ENCODE measurements around the gene CSNK1E. TPM values are rescaled to one million over a fixed set of nuclear protein-coding genes. Genes with fewer than 3 reads are reported as not detected.

Gene CSNK1E
- total and polyA plus RNA-seq, 2 of the 8 experiments (the other 6 are each of a cell fraction or from before 2014, with no cell fraction given), result 247 to 263 TPM

DNA sequence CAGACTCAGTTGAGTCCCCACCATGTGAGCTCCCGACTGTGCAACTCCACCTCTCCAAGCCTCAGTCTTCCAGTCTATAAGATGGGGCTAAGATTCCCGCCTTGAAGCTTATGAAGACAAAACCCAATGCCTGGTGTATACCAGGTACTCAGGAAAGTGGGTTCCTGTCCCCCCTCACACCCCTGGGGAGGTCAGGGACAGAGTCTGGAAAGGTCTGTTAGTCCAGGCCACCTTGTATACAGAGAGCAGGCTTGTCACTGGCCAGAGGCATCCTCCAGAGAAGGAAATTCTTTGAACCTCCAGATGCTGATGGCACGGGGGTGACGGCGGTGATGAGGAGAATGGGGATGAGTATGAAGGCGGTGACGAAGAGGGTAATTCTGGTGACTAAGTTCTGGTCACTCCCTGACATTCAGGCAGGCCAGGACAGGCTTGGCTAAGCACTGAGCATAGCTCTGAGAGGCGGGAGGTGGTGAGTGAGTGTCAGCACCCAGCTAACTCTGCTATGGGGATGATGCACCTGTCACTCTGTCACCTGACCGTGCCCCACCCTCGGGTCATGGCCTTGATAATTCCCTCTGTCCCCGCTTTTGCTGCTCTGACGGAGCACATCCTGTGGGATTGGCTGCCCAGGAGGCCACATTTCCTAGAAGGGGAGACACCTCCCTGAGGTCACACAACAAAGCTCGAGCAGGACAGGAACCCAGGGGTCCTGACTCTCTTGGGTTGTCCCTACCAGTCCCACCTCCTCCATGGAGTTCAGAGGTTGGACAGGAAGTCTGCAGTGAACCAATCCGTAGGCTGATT lies 30.9 kb upstream of the CSNK1E start:
- WGBS, 2 experiments (ENCODE audit: extremely low coverage in 1 of 2, insufficient coverage in 1 of 2, insufficient read length in 1 of 2, insufficient replicate concordance in 2 of 2, low coverage in 1 of 2, low lambda C conversion rate in 2 of 2, missing lambda C conversion rate in 1 of 2), result 88% methylated on average over 14 of the region's 14 CpGs; no CpG with 5 or more reads in 1 of the 2 experiments
- H3K27ac ChIP-seq (ENCODE audit: low read depth, low read length), result no peak overlapping the region

More for the DNA sequence above, 30.9 kb upstream of the CSNK1E start:
- H4K8ac ChIP-seq (ENCODE audit: extremely low read depth, insufficient read depth, low read length), result no peak overlapping the region
- no peak overlapping the region for H4K5ac ChIP-seq (ENCODE audit: insufficient read length, low read depth, low read length)
- peak overlapping the region; percentile 80; the same call in 1 of the 2 replicates for H2AK5ac ChIP-seq (ENCODE audit: low read depth, low read length)
- H2BK120ac ChIP-seq (replicated peaks; ENCODE audit: low read depth, low read length), result no peak overlapping the region
- no peaks in the 10 kb centered on the region for H3K23me2 ChIP-seq (ENCODE audit: low read depth, low read length)
- H2AFZ ChIP-seq (ENCODE audit: low read length), result no peak overlapping the region
- no peaks in the 10 kb centered on the region for H3K36me3 ChIP-seq (ENCODE audit: control insufficient read depth in 2 of 4, insufficient read depth in 4 of 4, low read length in 3 of 4)
- H3K4me3 ChIP-seq (ENCODE audit: extremely low read depth in 1 of 4, insufficient read depth in 2 of 4, low read depth in 3 of 4, low read length in 4 of 4), result no peak overlapping the region
- H3K79me2 ChIP-seq (ENCODE audit: control insufficient read depth in 1 of 2, insufficient read depth in 2 of 2, low read length in 2 of 2), result no peaks in the 10 kb centered on the region
- H3K27me3 ChIP-seq (replicated peaks in 1 of 4; ENCODE audit: control insufficient read depth in 3 of 4, extremely low read depth in 1 of 4, insufficient read depth in 3 of 4, low read length in 3 of 4), result no peaks in the 10 kb centered on the region
- FAIRE-seq (no peak), DNase-seq (ENCODE audit: low read depth in 1 of 2, low spot score in 2 of 2) (peak in 1 of 2 experiments; percentile 52)
- peak overlapping the region; percentile 18; the same call in 1 of the 2 replicates for H2BK15ac ChIP-seq (ENCODE audit: low read length)
- 0 out of 2 replicates have a peak overlapping the region, but pooled peaks have one; percentile 66 for H2BK20ac ChIP-seq (ENCODE audit: low read length)
- no peak overlapping the region for H3K56ac ChIP-seq (replicated peaks; ENCODE audit: insufficient read length, low read depth, low read length)
- peaks cover 0 to 14% of the 10 kb centered on the region in 2 experiments for H4K20me1 ChIP-seq (replicated peaks in 1 of 2; ENCODE audit: control insufficient read depth in 1 of 2, insufficient read depth in 2 of 2, low read length in 2 of 2)
- H3K79me1 ChIP-seq (ENCODE audit: low read depth, low read length), result no peaks in the 10 kb centered on the region
- CTCF ChIA-PET (ENCODE audit: partially characterized antibody), result interaction anchor here (1.0 to 6.7 kb wide), 7 partner anchors 10 to 226 kb away, joined by 3 to 43 read pairs (median 4); no protein-coding TSS in a partner anchor
- no peaks in the 10 kb centered on the region for H3K9me3 ChIP-seq (ENCODE audit: insufficient read depth in 2 of 2, low read depth in 1 of 2, low read length in 1 of 2)
- no peak overlapping the region for H3K4ac ChIP-seq (replicated peaks; ENCODE audit: insufficient read length, low read depth, low read length)
- H2BK5ac ChIP-seq (ENCODE audit: low read depth, low read length), result 0 out of 2 replicates have a peak overlapping the region, but pooled peaks have one; percentile 30
- no peak overlapping the region for H3K4me2 ChIP-seq (ENCODE audit: insufficient read depth in 1 of 2, low read depth in 2 of 2, low read length in 2 of 2)
- H3K4me1 ChIP-seq (replicated peaks in 1 of 4; ENCODE audit: control insufficient read depth in 3 of 4, insufficient read depth in 4 of 4, low read length in 3 of 4), result peaks cover 0 to 25% (median 4%) of the 10 kb centered on the region in 4 experiments; a peak in 6 of 7 replicates
- no peak overlapping the region for H3K14ac ChIP-seq (ENCODE audit: insufficient read length)
- H3K9ac ChIP-seq (replicated peaks in 1 of 4; ENCODE audit: extremely low read depth in 1 of 4, low read depth in 3 of 4, low read length in 3 of 4), result no peak overlapping the region
- no peak overlapping the region for H4K91ac ChIP-seq (replicated peaks; ENCODE audit: insufficient read length, low read length)
- H3K23ac ChIP-seq (ENCODE audit: insufficient read length), result no peak overlapping the region
- H3K18ac ChIP-seq (ENCODE audit: extremely low read depth, low read length), result no peak overlapping the region
- peak overlapping the region; percentile 80; the same call in 1 of the 2 replicates for H2BK12ac ChIP-seq (ENCODE audit: low read depth, low read length)
- TF ChIP-seq FOSL1 (IDR thresholded peaks at IDR 0.05; ENCODE audit: insufficient read depth, low read depth, low read length), result no peak
- TF ChIP-seq KDM1A (IDR thresholded peaks at IDR 0.05; ENCODE audit: borderline replicate concordance, low read length), result peak; percentile 48; the same call in 1 of the 2 replicates
- no peak for TF ChIP-seq SP2 (IDR thresholded peaks at IDR 0.05; ENCODE audit: low read length)
- no peak for TF ChIP-seq CEBPB (IDR thresholded peaks at IDR 0.05; ENCODE audit: low read depth, low read length)
- no peak for TF ChIP-seq SP1 (IDR thresholded peaks at IDR 0.05; ENCODE audit: low read depth, low read length)
- POLR2A ChIA-PET (ENCODE audit: partially characterized antibody), result interaction anchor here (0.9 to 8.3 kb wide), 14 partner anchors 8 to 291 kb away, joined by 3 to 84 read pairs (median 5); partner anchors contain the start of genes CSNK1E and PICK1

Data from H1 (cell line).